Measurements from ENCODE around the gene HLA-A.

The HLA-A gene

DNA sequence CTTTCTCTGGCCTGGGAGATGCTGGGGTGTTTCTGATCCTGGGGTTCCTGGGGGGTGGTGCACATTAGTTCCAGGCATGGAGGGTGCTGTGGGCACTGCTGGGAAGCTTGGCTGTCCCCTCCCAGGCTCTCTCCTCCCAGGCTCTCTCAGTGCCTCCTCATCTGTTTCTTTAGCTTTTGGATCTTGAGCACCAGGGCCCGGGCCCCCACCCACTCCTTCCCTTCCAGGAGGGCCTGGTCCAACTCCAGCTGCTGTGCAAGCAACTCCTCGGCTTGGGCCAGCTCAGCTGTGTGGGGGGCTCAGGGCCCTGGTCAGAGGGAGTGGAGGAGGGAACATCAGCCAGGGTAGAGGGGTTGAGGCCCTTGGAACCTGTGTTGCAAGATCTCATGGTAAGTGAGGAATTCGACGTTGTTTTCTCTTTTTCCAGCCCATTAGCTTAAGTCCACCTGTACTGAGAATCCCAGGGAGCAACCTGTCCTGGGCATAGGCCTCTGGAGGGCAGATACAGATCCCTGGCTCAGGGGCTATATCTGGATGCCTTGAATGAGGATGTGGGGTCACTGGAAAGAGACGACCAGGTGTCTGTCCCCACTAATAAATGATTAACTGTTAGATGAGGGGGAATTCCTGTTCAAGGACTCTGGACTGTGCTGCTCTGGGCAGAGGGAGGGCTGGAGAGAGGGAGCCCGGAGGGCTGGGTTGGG, 34.5 kb upstream of the HLA-A start:
- H3K36me3 ChIP-seq (ENCODE audit: control insufficient read depth, insufficient read depth, low read length): no peaks in the 10 kb centered on the region
- H3K27ac ChIP-seq: no peak overlapping the region
- H3K27me3 ChIP-seq (ENCODE audit: control insufficient read depth, insufficient read depth, low read length): no peaks in the 10 kb centered on the region
- H3K4me3 ChIP-seq (ENCODE audit: low read depth, low read length): no peak overlapping the region
- H3K4me2 ChIP-seq (ENCODE audit: low read length): no peak overlapping the region
- TF ChIP-seq, protein P1, sequence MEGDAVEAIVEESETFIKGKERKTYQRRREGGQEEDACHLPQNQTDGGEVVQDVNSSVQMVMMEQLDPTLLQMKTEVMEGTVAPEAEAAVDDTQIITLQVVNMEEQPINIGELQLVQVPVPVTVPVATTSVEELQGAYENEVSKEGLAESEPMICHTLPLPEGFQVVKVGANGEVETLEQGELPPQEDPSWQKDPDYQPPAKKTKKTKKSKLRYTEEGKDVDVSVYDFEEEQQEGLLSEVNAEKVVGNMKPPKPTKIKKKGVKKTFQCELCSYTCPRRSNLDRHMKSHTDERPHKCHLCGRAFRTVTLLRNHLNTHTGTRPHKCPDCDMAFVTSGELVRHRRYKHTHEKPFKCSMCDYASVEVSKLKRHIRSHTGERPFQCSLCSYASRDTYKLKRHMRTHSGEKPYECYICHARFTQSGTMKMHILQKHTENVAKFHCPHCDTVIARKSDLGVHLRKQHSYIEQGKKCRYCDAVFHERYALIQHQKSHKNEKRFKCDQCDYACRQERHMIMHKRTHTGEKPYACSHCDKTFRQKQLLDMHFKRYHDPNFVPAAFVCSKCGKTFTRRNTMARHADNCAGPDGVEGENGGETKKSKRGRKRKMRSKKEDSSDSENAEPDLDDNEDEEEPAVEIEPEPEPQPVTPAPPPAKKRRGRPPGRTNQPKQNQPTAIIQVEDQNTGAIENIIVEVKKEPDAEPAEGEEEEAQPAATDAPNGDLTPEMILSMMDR (IDR thresholded peaks at IDR 0.05): no peak
- H2AFZ ChIP-seq: no peak overlapping the region
- H3K9me3 ChIP-seq (ENCODE audit: control insufficient read depth, low read length): no peaks in the 10 kb centered on the region
- H3K4me1 ChIP-seq: no peaks in the 10 kb centered on the region
- H3K79me2 ChIP-seq: no peaks in the 10 kb centered on the region
- H3K9ac ChIP-seq: no peak overlapping the region

DNA sequence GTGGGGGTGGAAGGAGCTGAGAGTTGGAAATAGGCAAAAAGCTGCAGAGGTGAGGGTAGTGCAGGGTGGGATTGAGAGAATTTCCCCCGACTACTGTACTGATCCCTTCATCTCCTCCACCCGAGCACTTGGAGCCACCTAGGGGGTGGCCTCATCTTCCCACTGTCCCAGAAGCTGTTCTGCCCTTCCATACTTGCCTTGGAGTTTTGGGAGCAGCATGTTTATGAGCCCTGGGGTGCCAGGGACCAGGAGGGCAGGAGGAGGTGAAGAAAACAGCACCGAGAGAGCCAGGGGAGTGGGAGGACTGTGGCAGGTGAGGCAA, 34.0 kb upstream of the HLA-A start:
- no peaks in the 10 kb centered on the region for H3K27me3 ChIP-seq (ENCODE audit: control insufficient read depth, insufficient read depth, low read length)
- no peak overlapping the region for H3K9ac ChIP-seq
- TF ChIP-seq, protein P1 (IDR thresholded peaks at IDR 0.05): no peak
- H3K9me3 ChIP-seq (ENCODE audit: control insufficient read depth, low read length): no peaks in the 10 kb centered on the region
- H3K27ac ChIP-seq: no peak overlapping the region
- no peak overlapping the region for H2AFZ ChIP-seq
- no peak overlapping the region for H3K4me3 ChIP-seq (ENCODE audit: low read depth, low read length)
- H3K4me2 ChIP-seq (ENCODE audit: low read length): no peak overlapping the region
- H3K36me3 ChIP-seq (ENCODE audit: control insufficient read depth, insufficient read depth, low read length): no peaks in the 10 kb centered on the region
- H3K4me1 ChIP-seq: no peaks in the 10 kb centered on the region
- H3K79me2 ChIP-seq: no peaks in the 10 kb centered on the region

DNA sequence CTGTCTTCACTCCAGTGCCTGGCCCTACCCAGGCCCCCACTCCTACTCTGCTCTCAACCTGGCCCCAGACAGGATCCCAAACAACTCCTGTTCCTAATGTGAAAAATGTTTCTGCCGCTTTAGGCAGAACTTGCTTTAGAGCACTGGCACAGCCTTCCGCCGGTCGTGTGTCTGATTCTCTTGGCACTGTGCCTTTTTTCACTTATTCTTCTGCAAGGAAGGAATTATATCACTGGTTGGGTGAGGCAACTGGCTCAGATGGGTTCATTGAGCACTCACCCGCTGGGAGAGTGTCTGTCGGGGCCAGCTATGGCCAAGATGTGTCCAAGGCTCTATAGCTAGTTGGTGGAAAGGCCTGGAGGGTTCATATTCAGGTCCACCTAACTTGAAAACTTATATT, 33.6 kb upstream of the HLA-A start:
- Histone ChIP-seq H2AFZ (no peak overlapping the region), H3K27me3 (ENCODE audit: control insufficient read depth, insufficient read depth, low read length) (no peaks in the 10 kb centered on the region), H3K36me3 (ENCODE audit: control insufficient read depth, insufficient read depth, low read length) (no peaks in the 10 kb centered on the region), H3K79me2 (no peaks in the 10 kb centered on the region), H3K27ac (no peak overlapping the region), H3K9me3 (ENCODE audit: control insufficient read depth, low read length) (no peaks in the 10 kb centered on the region), H3K9ac (no peak overlapping the region), H3K4me1 (no peaks in the 10 kb centered on the region), H3K4me2 (ENCODE audit: low read length) (no peak overlapping the region), H3K4me3 (ENCODE audit: low read depth, low read length) (no peak overlapping the region)
- TF ChIP-seq, protein P1 (IDR thresholded peaks at IDR 0.05): no peak

DNA sequence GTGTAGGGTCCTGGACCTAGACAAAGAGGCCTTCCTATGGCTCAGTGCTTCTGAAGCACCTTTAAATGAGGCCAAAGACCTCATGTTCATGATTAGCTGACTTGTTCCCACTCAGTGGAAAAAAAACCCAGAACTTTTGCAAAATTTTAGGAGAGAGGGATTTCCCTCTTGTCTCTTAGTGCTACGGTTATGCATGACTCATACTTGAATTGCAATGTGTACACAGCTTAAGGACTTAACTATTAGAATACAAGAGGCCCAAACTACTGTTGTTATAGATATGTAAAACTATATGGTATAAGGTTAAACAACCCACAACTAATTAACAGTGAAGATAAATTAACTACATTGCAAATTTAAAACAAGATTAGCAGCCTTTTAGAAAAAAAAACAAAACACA, 32.3 kb upstream of the HLA-A start:
- Histone ChIP-seq H3K9ac (no peak overlapping the region), H3K4me3 (ENCODE audit: low read depth, low read length) (no peak overlapping the region), H3K36me3 (ENCODE audit: control insufficient read depth, insufficient read depth, low read length) (no peaks in the 10 kb centered on the region), H3K4me2 (ENCODE audit: low read length) (no peak overlapping the region), H3K27me3 (ENCODE audit: control insufficient read depth, insufficient read depth, low read length) (no peaks in the 10 kb centered on the region), H2AFZ (no peak overlapping the region), H3K9me3 (ENCODE audit: control insufficient read depth, low read length) (no peaks in the 10 kb centered on the region), H3K79me2 (no peaks in the 10 kb centered on the region), H3K4me1 (no peaks in the 10 kb centered on the region), H3K27ac (no peak overlapping the region)
- TF ChIP-seq, protein P1 (IDR thresholded peaks at IDR 0.05): no peak

DNA sequence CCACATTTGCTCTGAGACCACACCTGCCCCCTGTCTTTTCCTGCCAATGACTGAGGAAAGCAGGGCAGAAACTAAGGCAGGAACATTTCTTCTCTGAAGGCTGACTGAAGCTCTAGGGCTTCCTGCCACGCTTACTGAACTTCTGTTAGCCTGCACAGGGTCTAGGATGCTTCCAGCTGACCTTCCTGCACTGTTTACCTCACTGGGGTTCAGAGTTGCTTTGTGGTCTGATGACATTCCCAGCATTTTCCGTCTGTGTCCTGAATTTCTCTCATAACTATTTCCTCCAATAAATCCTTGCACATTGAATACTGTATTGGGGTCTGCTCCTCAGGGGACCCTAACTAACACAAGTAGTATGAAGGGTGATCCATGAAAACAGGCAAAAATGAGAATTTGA, 29.5 kb upstream of the HLA-A start:
- Histone ChIP-seq H2AFZ (no peak overlapping the region), H3K27me3 (ENCODE audit: control insufficient read depth, insufficient read depth, low read length) (no peaks in the 10 kb centered on the region), H3K4me2 (ENCODE audit: low read length) (no peak overlapping the region), H3K4me1 (no peaks in the 10 kb centered on the region), H3K27ac (no peak overlapping the region), H3K4me3 (ENCODE audit: low read depth, low read length) (no peak overlapping the region), H3K9me3 (ENCODE audit: control insufficient read depth, low read length) (no peaks in the 10 kb centered on the region), H3K79me2 (no peaks in the 10 kb centered on the region), H3K9ac (no peak overlapping the region), H3K36me3 (ENCODE audit: control insufficient read depth, insufficient read depth, low read length) (no peaks in the 10 kb centered on the region)
- TF ChIP-seq, protein P1 (IDR thresholded peaks at IDR 0.05): no peak
